Keratinocyte (primary cell): ENCODE results near the gene DRGX.

Experiments
- CTCF ChIP-seq, 3 experiments: IDR thresholded peaks in 1 of 3; conservative IDR thresholded peaks in 1 of 3; optimal IDR thresholded peaks in 1 of 3; 2 replicates in 2 of 3; 3 replicates in 1 of 3; pipeline versions ENCODE3 to v1.5.1; 2011; ENCODE audit warnings: low read length in 3 of 3, mild to moderate bottlenecking in 3 of 3, moderate library complexity in 2 of 3, control low read depth in 1 of 3, inconsistent platforms in 1 of 3; ENCODE audit not compliant: insufficient read depth in 2 of 3; ENCODE audit errors: extremely low read depth in 1 of 3
- EZH2 ChIP-seq: IDR thresholded peaks from one replicate; pipeline ENCODE4 v1.6.1; 2012; ENCODE audit warnings: inconsistent platforms, mild to moderate bottlenecking, low read length, moderate library complexity

GRCh38 chr10:49353895-49354566, 41.9 kb downstream of the DRGX start:
- no peak for TF ChIP-seq CTCF (optimal IDR thresholded peaks at IDR 0.05 in 1 of 3, IDR thresholded peaks at IDR 0.05 in 1 of 3, conservative IDR thresholded peaks at IDR 0.05 in 1 of 3; ENCODE audit: extremely low read depth in 1 of 3, insufficient read depth in 2 of 3, low read length in 3 of 3)
- TF ChIP-seq EZH2, result no peak
